ENCODE measurements around the gene PLEKHA5. TPM values are rescaled to one million over a fixed set of nuclear protein-coding genes. Genes with fewer than 3 reads are reported as not detected.
A peak's percentile ranks its signal among the peaks of the same experiment; 100 is the strongest.
"Not testable (repeated sequence)": the region's sequence is repeated elsewhere in the genome, so short reads cannot be mapped to it uniquely, and the experiment has no call there.

Gene PLEKHA5
- total and polyA plus RNA-seq, 3 experiments from 2014 or later, result 5.5 to 8.6 (median 5.7) TPM

GRCh38 chr12:19390051-19390598 lies 260.6 kb downstream of the PLEKHA5 start:
- Mint-ChIP-seq H3K4me1 (no peaks in the 10 kb centered on the region), H3K27me3 (no peaks in the 10 kb centered on the region), H3K4me3 (no peak overlapping the region), H3K36me3 (no peaks in the 10 kb centered on the region), H3K9me3 (no peaks in the 10 kb centered on the region), H3K27ac (no peak overlapping the region)
- Histone ChIP-seq H3K27me3 (ENCODE audit: insufficient read depth, low read length, poor library complexity, severe bottlenecking) (no peaks in the 10 kb centered on the region), H3K27ac (ENCODE audit: low read depth, low read length) (no peak overlapping the region), H3K4me1 (ENCODE audit: insufficient read depth, low read length) (no peaks in the 10 kb centered on the region), H3K4me3 (ENCODE audit: low read length) (no peak overlapping the region), H3K36me3 (ENCODE audit: insufficient read depth, low read length) (no peaks in the 10 kb centered on the region), H3K9me3 (ENCODE audit: low read length) (no peaks in the 10 kb centered on the region)
- no peak for DNase-seq
- POLR2A ChIA-PET, result no interaction called here
- CTCF ChIA-PET, result no interaction called here

GRCh38 chr12:19392644-19393043 lies 263.1 kb downstream of the PLEKHA5 start:
- POLR2A ChIA-PET; H3K36me3 Mint-ChIP-seq; H3K4me1 ChIP-seq (ENCODE audit: insufficient read depth, low read length); H3K9me3 Mint-ChIP-seq; H3K9me3 ChIP-seq (ENCODE audit: low read length); H3K4me3 ChIP-seq (ENCODE audit: low read length); CTCF ChIA-PET; H3K27ac ChIP-seq (ENCODE audit: low read depth, low read length); H3K27me3 ChIP-seq (ENCODE audit: insufficient read depth, low read length, poor library complexity, severe bottlenecking); H3K27me3 Mint-ChIP-seq; H3K4me1 Mint-ChIP-seq; DNase-seq; H3K36me3 ChIP-seq (ENCODE audit: insufficient read depth, low read length); H3K4me3 Mint-ChIP-seq: not testable (repeated sequence)
- H3K27ac Mint-ChIP-seq, result peak overlapping the region in 1 of 8 donors; percentile 29

- Histone ChIP-seq H3K4me3 (ENCODE audit: low read length) (no peak overlapping the region), H3K9me3 (ENCODE audit: low read length) (no peaks in the 10 kb centered on the region), H3K27me3 (ENCODE audit: insufficient read depth, low read length, poor library complexity, severe bottlenecking) (no peaks in the 10 kb centered on the region), H3K36me3 (ENCODE audit: insufficient read depth, low read length) (no peaks in the 10 kb centered on the region), H3K27ac (ENCODE audit: low read depth, low read length) (no peak overlapping the region), H3K4me1 (ENCODE audit: insufficient read depth, low read length) (no peaks in the 10 kb centered on the region)
- H3K27me3 Mint-ChIP-seq, result no peaks in the 10 kb centered on the region
- H3K36me3 Mint-ChIP-seq, result no peaks in the 10 kb centered on the region
- CTCF ChIA-PET, result no interaction called here
- no peak for DNase-seq
- H3K27ac Mint-ChIP-seq, result no peak overlapping the region
- POLR2A ChIA-PET, result no interaction called here
- no peak overlapping the region for H3K4me3 Mint-ChIP-seq
- H3K4me1 Mint-ChIP-seq, result no peaks in the 10 kb centered on the region
- H3K9me3 Mint-ChIP-seq, result no peaks in the 10 kb centered on the region
These were observed 264.9 kb downstream of the PLEKHA5 start for GRCh38 chr12:19394385-19394784.

DNA sequence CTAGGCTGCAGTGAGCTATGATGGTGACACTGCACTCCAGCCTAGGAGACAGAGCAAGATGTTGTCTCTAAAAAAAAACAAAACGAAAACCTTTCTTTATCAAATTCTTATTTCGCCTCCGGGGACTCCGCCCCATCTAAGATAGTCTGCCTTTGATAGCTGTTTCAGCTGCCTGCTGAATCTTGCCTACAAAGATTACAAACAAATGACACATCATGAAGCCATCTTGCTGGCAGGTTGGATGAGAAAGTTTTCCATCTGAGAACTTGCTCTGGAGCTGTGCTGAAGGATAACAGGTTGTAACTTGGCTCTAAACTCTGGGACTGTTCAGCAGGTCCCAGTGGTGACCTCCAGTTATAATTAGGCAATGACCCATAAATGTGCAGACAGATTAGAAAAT lies 268.0 kb downstream of the PLEKHA5 start:
- CTCF ChIA-PET, result interaction anchor here (1.2 kb wide), 1 partner anchor 13 kb away, joined by 3 read pairs; no protein-coding TSS in a partner anchor

GRCh38 chr12:19398376-19399363 lies 269.1 kb downstream of the PLEKHA5 start:
- ChIA-PET CTCF (no interaction called here), POLR2A (no interaction called here)
- Mint-ChIP-seq H3K27me3 (no peaks in the 10 kb centered on the region), H3K27ac (no peak overlapping the region), H3K36me3 (no peaks in the 10 kb centered on the region), H3K9me3 (no peaks in the 10 kb centered on the region), H3K4me3 (no peak overlapping the region), H3K4me1 (peaks cover 0 to 12% (median 11%) of the 10 kb centered on the region in 3 donors)
- H3K27ac ChIP-seq (ENCODE audit: low read depth, low read length), result no peak overlapping the region
- H3K4me3 ChIP-seq (ENCODE audit: low read length), result no peak overlapping the region
- DNase-seq, result no peak
- no peaks in the 10 kb centered on the region for H3K27me3 ChIP-seq (ENCODE audit: insufficient read depth, low read length, poor library complexity, severe bottlenecking)
- H3K4me1 ChIP-seq (ENCODE audit: insufficient read depth, low read length), result peaks cover 12% of the 10 kb centered on the region
- no peaks in the 10 kb centered on the region for H3K9me3 ChIP-seq (ENCODE audit: low read length)
- no peaks in the 10 kb centered on the region for H3K36me3 ChIP-seq (ENCODE audit: insufficient read depth, low read length)

More for the DNA sequence above, 268.0 kb downstream of the PLEKHA5 start:
- H3K27ac ChIP-seq (ENCODE audit: low read depth, low read length), result no peak overlapping the region
- Mint-ChIP-seq H3K9me3 (no peaks in the 10 kb centered on the region), H3K4me3 (no peak overlapping the region), H3K27ac (no peak overlapping the region), H3K36me3 (no peaks in the 10 kb centered on the region), H3K27me3 (no peaks in the 10 kb centered on the region), H3K4me1 (peaks cover 0 to 4% (median 3%) of the 10 kb centered on the region in 3 donors)
- POLR2A ChIA-PET, result no interaction called here
- no peak for DNase-seq
- H3K4me3 ChIP-seq (ENCODE audit: low read length), result no peak overlapping the region
- no peaks in the 10 kb centered on the region for H3K9me3 ChIP-seq (ENCODE audit: low read length)
- H3K4me1 ChIP-seq (ENCODE audit: insufficient read depth, low read length), result peaks cover 1% of the 10 kb centered on the region
- no peaks in the 10 kb centered on the region for H3K27me3 ChIP-seq (ENCODE audit: insufficient read depth, low read length, poor library complexity, severe bottlenecking)
- H3K36me3 ChIP-seq (ENCODE audit: insufficient read depth, low read length), result no peaks in the 10 kb centered on the region

DNA sequence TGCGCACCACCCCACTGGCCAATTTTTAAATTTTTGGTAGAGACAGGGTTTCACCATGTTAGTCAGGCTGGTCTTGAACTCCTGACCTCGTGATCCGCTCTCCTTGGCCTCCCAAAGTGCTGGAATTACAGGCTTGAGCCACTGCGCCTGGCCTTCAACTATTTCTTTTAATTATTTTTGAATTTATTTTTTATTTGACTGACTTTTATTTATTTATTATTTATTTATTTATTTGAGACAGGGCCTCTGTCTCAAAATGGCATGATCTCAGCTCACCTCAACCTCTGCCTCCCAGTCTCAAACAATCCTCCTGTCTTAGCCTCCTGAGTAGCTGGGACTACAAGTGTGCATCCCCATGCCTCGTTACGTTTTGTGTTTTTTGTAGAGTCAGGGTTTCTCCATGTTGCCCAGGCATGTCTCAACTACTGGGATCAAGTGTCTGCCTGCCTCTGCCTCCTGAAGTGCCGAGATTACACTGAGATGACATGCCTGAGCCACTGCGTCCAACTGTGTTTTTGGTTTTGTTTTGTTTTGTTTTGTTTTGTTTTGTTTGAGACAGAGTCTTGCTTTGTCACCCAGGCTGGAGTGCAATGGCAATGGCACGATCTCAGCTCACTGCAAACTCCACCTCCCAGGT lies 271.2 kb downstream of the PLEKHA5 start:
- Mint-ChIP-seq H3K27ac (peak overlapping the region in 1 of 8 donors; percentile 82), H3K36me3 (peaks cover 0 to 11% (median 0%) of the 10 kb centered on the region in 3 donors), H3K4me1 (peaks cover 11 to 23% (median 20%) of the 10 kb centered on the region in 3 donors)
- H3K36me3 ChIP-seq (ENCODE audit: insufficient read depth, low read length); H3K4me3 ChIP-seq (ENCODE audit: low read length); CTCF ChIA-PET; H3K27me3 ChIP-seq (ENCODE audit: insufficient read depth, low read length, poor library complexity, severe bottlenecking); H3K27me3 Mint-ChIP-seq; H3K9me3 ChIP-seq (ENCODE audit: low read length); H3K4me3 Mint-ChIP-seq; POLR2A ChIA-PET; DNase-seq; H3K27ac ChIP-seq (ENCODE audit: low read depth, low read length); H3K9me3 Mint-ChIP-seq: not testable (repeated sequence)
- H3K4me1 ChIP-seq (ENCODE audit: insufficient read depth, low read length), result peaks cover 24% of the 10 kb centered on the region

DNA sequence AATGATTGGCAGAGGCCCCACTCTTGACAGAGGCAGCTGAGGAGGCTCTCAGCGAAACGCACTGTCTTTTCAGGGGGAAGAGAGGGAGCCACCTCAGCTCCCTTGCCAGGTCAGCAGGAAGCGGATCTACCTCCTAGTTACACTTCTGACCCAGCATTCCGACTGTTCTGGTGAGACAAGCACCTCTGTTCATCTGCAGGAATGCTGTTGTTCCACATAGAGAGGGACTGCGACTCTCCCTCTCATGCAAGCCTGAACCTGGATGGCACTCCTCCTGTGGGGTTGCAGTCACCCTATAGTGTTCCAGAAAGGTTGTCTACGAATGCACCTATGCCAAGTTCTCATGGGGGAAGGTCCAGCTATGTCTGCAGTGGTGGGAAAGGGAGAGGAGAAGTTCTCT lies 272.7 kb downstream of the PLEKHA5 start:
- ChIA-PET POLR2A (no interaction called here), CTCF (no interaction called here)
- no peak overlapping the region for H3K4me3 Mint-ChIP-seq
- no peak for DNase-seq
- H3K4me1 ChIP-seq (ENCODE audit: insufficient read depth, low read length), result peaks cover 24% of the 10 kb centered on the region
- no peaks in the 10 kb centered on the region for H3K27me3 ChIP-seq (ENCODE audit: insufficient read depth, low read length, poor library complexity, severe bottlenecking)
- H3K36me3 ChIP-seq (ENCODE audit: insufficient read depth, low read length), result no peaks in the 10 kb centered on the region
- H3K27ac Mint-ChIP-seq, result peak overlapping the region in 1 of 8 donors; percentile 17
- H3K9me3 Mint-ChIP-seq, result peaks cover 6 to 12% (median 8%) of the 10 kb centered on the region in 5 donors
- no peak overlapping the region for H3K27ac ChIP-seq (ENCODE audit: low read depth, low read length)
- H3K9me3 ChIP-seq (ENCODE audit: low read length), result no peaks in the 10 kb centered on the region
- no peaks in the 10 kb centered on the region for H3K27me3 Mint-ChIP-seq
- H3K36me3 Mint-ChIP-seq, result peaks cover 0 to 11% (median 0%) of the 10 kb centered on the region in 3 donors
- no peak overlapping the region for H3K4me3 ChIP-seq (ENCODE audit: low read length)
- peaks cover 11 to 23% (median 22%) of the 10 kb centered on the region in 3 donors for H3K4me1 Mint-ChIP-seq
